ENCODE results near the gene TLCD1. TPM values are rescaled to one million over a fixed set of nuclear protein-coding genes. Genes with fewer than 3 reads are reported as not detected.
A peak's percentile ranks its signal among the peaks of the same experiment; 100 is the strongest.

TLCD1 gene
- total and polyA plus RNA-seq, 10 of the 15 experiments (the other 5 are each of a cell fraction or from before 2014, with no cell fraction given), result 2.9 to 19.8 (median 7.7) TPM

- TF ChIP-seq MTA2 (IDR thresholded peaks at IDR 0.05; ENCODE audit: low read depth) (no peak; the same call in 1 of the 2 replicates), MLLT1 (IDR thresholded peaks at IDR 0.05) (no peak), BACH1 (IDR thresholded peaks at IDR 0.05; ENCODE audit: borderline replicate concordance) (no peak), ATF3 (IDR thresholded peaks at IDR 0.05; ENCODE audit: borderline replicate concordance, extremely low read depth, low read depth, low read length) (no peak), POLR2A (IDR thresholded peaks at IDR 0.05; ENCODE audit: low read depth, low read length) (no peak), MTA3 (IDR thresholded peaks at IDR 0.05; ENCODE audit: borderline replicate concordance, low read length) (no peak), CHD2 (IDR thresholded peaks at IDR 0.05; ENCODE audit: borderline replicate concordance, low read depth, low read length) (peak; percentile 24; the same call in 1 of the 2 replicates), TCF7 (IDR thresholded peaks at IDR 0.05; ENCODE audit: borderline replicate concordance) (no peak), FOS (IDR thresholded peaks at IDR 0.05; ENCODE audit: borderline replicate concordance, extremely low read depth, insufficient read length) (no peak), YBX1 (IDR thresholded peaks at IDR 0.05) (no peak), ZNF592 (IDR thresholded peaks at IDR 0.05) (0 out of 2 replicates have a peak, but pooled peaks have one; percentile 29), USF2 (IDR thresholded peaks at IDR 0.05; ENCODE audit: borderline replicate concordance, low read depth, low read length) (no peak), KAT2A (conservative IDR thresholded peaks at IDR 0.05; ENCODE audit: control insufficient read depth, low read depth, low read length) (no peak), HDAC6 (IDR thresholded peaks at IDR 0.05; ENCODE audit: unreplicated experiment) (no peak), IRF4 (IDR thresholded peaks at IDR 0.05; ENCODE audit: low read depth, low read length) (no peak), CHD4 (IDR thresholded peaks at IDR 0.05) (no peak), FOXM1 (IDR thresholded peaks at IDR 0.05; ENCODE audit: low read depth, low read length) (no peak), MEF2B (IDR thresholded peaks at IDR 0.05; ENCODE audit: partially characterized antibody, poor library complexity, severe bottlenecking) (peak; percentile 47), CEBPB (IDR thresholded peaks at IDR 0.05; ENCODE audit: borderline replicate concordance in 1 of 2, low read depth in 2 of 2, low read length in 2 of 2) (no peak), SIN3A (IDR thresholded peaks at IDR 0.05; ENCODE audit: low read depth, low read length) (peak; percentile 19; the same call in 1 of the 2 replicates), SMC3 (IDR thresholded peaks at IDR 0.05; ENCODE audit: borderline replicate concordance, low read length) (no peak), SREBF2 (IDR thresholded peaks at IDR 0.05; ENCODE audit: low read length) (no peak), BMI1 (IDR thresholded peaks at IDR 0.05; ENCODE audit: borderline replicate concordance) (peak; percentile 97), BHLHE40 (IDR thresholded peaks at IDR 0.05; ENCODE audit: borderline replicate concordance in 1 of 2, low read depth in 2 of 2, low read length in 1 of 2) (peak in 1 of 2 experiments; percentile 43; a peak in 1 of 4 replicates)
Observed at GRCh38 chr17:28741358-28742349, 15.6 kb upstream of the TLCD1 start (continued).

Data from GM12878 (cell line).